Stomach smooth muscle (tissue), 2 donors: ENCODE measurements around the gene PPP1R13B.
A peak's percentile ranks its signal among the peaks of the same experiment; 100 is the strongest.

Experiments used
- H3K27ac ChIP-seq: one replicate; pipeline ENCODE4 v1.7.0; 2013; ENCODE audit warnings: mild to moderate bottlenecking, low read length, inconsistent platforms
- H3K27me3 ChIP-seq, 2 donors: one replicate each; pipeline ENCODE4 v1.7.0; 2013; ENCODE audit warnings: low read length in 2 of 2; ENCODE audit not compliant: insufficient read depth in 2 of 2, control insufficient read depth in 1 of 2
- H3K36me3 ChIP-seq, 2 donors: one replicate each; pipeline ENCODE4 v1.7.0; 2013; ENCODE audit warnings: low read length in 2 of 2; ENCODE audit not compliant: control insufficient read depth in 2 of 2, insufficient read depth in 2 of 2
- H3K4me1 ChIP-seq: one replicate; pipeline ENCODE4 v1.7.0; 2013; ENCODE audit warnings: low read length; ENCODE audit not compliant: control insufficient read depth, insufficient read depth
- H3K4me3 ChIP-seq, 2 donors: one replicate each; pipeline ENCODE4 v1.7.0; 2013; ENCODE audit warnings: low read length in 2 of 2
- H3K9ac ChIP-seq, 2 donors: one replicate each; pipeline ENCODE4 v1.7.0; 2013; ENCODE audit warnings: low read length in 2 of 2, mild to moderate bottlenecking in 1 of 2
- H3K9me3 ChIP-seq, 2 donors: one replicate each; pipeline ENCODE4 v1.7.0; 2013; ENCODE audit warnings: low read length in 2 of 2; ENCODE audit not compliant: control insufficient read depth in 2 of 2
- donor health status: healthy.
- donor health status: Pancreatic carcinoma.

Gene PPP1R13B

GRCh38 chr14:103879570-103880347 is 32.4 kb upstream of the PPP1R13B start:
- H3K27ac ChIP-seq = peak overlapping the region; percentile 31
- H3K9ac ChIP-seq = peak overlapping the region in 1 of 2 donors; percentile 51
- peak overlapping the region; percentile 2 to 61 for H3K4me3 ChIP-seq
- H3K27me3 ChIP-seq = no peaks in the 10 kb centered on the region
- no peaks in the 10 kb centered on the region for H3K36me3 ChIP-seq
- peaks cover 38% of the 10 kb centered on the region for H3K4me1 ChIP-seq
- no peaks in the 10 kb centered on the region for H3K9me3 ChIP-seq

- Histone ChIP-seq H3K9me3 (no peaks in the 10 kb centered on the region), H3K4me3 (no peak overlapping the region), H3K4me1 (peaks cover 38% of the 10 kb centered on the region), H3K27ac (no peak overlapping the region), H3K36me3 (no peaks in the 10 kb centered on the region), H3K27me3 (no peaks in the 10 kb centered on the region), H3K9ac (no peak overlapping the region)
Measured at GRCh38 chr14:103879118-103879569, 31.8 kb upstream of the PPP1R13B start.

- H3K9ac ChIP-seq = no peak overlapping the region
- peaks cover 37% of the 10 kb centered on the region for H3K4me1 ChIP-seq
- H3K36me3 ChIP-seq = no peaks in the 10 kb centered on the region
- no peaks in the 10 kb centered on the region for H3K9me3 ChIP-seq
- no peaks in the 10 kb centered on the region for H3K27me3 ChIP-seq
- no peak overlapping the region for H3K4me3 ChIP-seq
- H3K27ac ChIP-seq = no peak overlapping the region
Measured at GRCh38 chr14:103878180-103878579, 30.8 kb upstream of the PPP1R13B start.

- H3K4me3 ChIP-seq = no peak overlapping the region
- no peaks in the 10 kb centered on the region for H3K36me3 ChIP-seq
- H3K27ac ChIP-seq = no peak overlapping the region
- no peaks in the 10 kb centered on the region for H3K9me3 ChIP-seq
- peaks cover 5% of the 10 kb centered on the region for H3K4me1 ChIP-seq
- no peaks in the 10 kb centered on the region for H3K27me3 ChIP-seq
- H3K9ac ChIP-seq = no peak overlapping the region
Measured at GRCh38 chr14:103875010-103875409, 27.6 kb upstream of the PPP1R13B start.

- Histone ChIP-seq H3K9ac (no peak overlapping the region), H3K27me3 (no peaks in the 10 kb centered on the region), H3K9me3 (no peaks in the 10 kb centered on the region), H3K36me3 (no peaks in the 10 kb centered on the region), H3K4me1 (peaks cover 6% of the 10 kb centered on the region), H3K27ac (no peak overlapping the region), H3K4me3 (peak overlapping the region in 1 of 2 donors; percentile 40)
Measured at GRCh38 chr14:103872481-103873113, 25.2 kb upstream of the PPP1R13B start.

- Histone ChIP-seq H3K36me3 (no peaks in the 10 kb centered on the region), H3K4me3 (peak overlapping the region in 1 of 2 donors; percentile 40), H3K9ac (no peak overlapping the region), H3K9me3 (no peaks in the 10 kb centered on the region), H3K4me1 (peaks cover 12% of the 10 kb centered on the region), H3K27ac (no peak overlapping the region), H3K27me3 (no peaks in the 10 kb centered on the region)
Measured at GRCh38 chr14:103871596-103872480, 24.5 kb upstream of the PPP1R13B start.

GRCh38 chr14:103870891-103871595 is 23.7 kb upstream of the PPP1R13B start:
- Histone ChIP-seq H3K9ac (no peak overlapping the region), H3K4me3 (no peak overlapping the region), H3K36me3 (no peaks in the 10 kb centered on the region), H3K27me3 (no peaks in the 10 kb centered on the region), H3K9me3 (no peaks in the 10 kb centered on the region), H3K27ac (no peak overlapping the region), H3K4me1 (peaks cover 12% of the 10 kb centered on the region)

GRCh38 chr14:103870144-103870876 is 22.9 kb upstream of the PPP1R13B start:
- no peaks in the 10 kb centered on the region for H3K9me3 ChIP-seq
- H3K9ac ChIP-seq = no peak overlapping the region
- no peaks in the 10 kb centered on the region for H3K36me3 ChIP-seq
- no peak overlapping the region for H3K27ac ChIP-seq
- H3K27me3 ChIP-seq = no peaks in the 10 kb centered on the region
- H3K4me3 ChIP-seq = no peak overlapping the region
- H3K4me1 ChIP-seq = peaks cover 12% of the 10 kb centered on the region

- Histone ChIP-seq H3K4me1 (peaks cover 12% of the 10 kb centered on the region), H3K36me3 (no peaks in the 10 kb centered on the region), H3K4me3 (no peak overlapping the region), H3K27me3 (no peaks in the 10 kb centered on the region), H3K9ac (no peak overlapping the region), H3K9me3 (no peaks in the 10 kb centered on the region), H3K27ac (no peak overlapping the region)
Measured at GRCh38 chr14:103869406-103870143, 22.2 kb upstream of the PPP1R13B start.
